Testis (tissue), 2 donors: Measurements from ENCODE around the gene ALDH1A2.

ENCODE experiments used
- POLR2A ChIP-seq: fragments of 450-650 bp; IDR thresholded peaks from one replicate; pipeline ENCODE4 v1.6.1; 2017; ENCODE audit warnings: antibody characterized with exemption, mild to moderate bottlenecking, moderate library complexity
- TF ChIP-seq, protein P1 (sequence below), 3 experiments: fragments of 450-650 bp in 2 of 3; fragments of 200-600 bp in 1 of 3; sonication (generic) in 1 of 3; IDR thresholded peaks; one replicate each; pipeline ENCODE4 v1.5.1; 2016 to 2019; ENCODE audit warnings: antibody characterized with exemption in 3 of 3, mild to moderate bottlenecking in 2 of 3, moderate library complexity in 1 of 3

GRCh38 chr15:58064980-58065444 is 499 bp downstream of the ALDH1A2 start:
- TF ChIP-seq, protein P1, sequence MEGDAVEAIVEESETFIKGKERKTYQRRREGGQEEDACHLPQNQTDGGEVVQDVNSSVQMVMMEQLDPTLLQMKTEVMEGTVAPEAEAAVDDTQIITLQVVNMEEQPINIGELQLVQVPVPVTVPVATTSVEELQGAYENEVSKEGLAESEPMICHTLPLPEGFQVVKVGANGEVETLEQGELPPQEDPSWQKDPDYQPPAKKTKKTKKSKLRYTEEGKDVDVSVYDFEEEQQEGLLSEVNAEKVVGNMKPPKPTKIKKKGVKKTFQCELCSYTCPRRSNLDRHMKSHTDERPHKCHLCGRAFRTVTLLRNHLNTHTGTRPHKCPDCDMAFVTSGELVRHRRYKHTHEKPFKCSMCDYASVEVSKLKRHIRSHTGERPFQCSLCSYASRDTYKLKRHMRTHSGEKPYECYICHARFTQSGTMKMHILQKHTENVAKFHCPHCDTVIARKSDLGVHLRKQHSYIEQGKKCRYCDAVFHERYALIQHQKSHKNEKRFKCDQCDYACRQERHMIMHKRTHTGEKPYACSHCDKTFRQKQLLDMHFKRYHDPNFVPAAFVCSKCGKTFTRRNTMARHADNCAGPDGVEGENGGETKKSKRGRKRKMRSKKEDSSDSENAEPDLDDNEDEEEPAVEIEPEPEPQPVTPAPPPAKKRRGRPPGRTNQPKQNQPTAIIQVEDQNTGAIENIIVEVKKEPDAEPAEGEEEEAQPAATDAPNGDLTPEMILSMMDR (IDR thresholded peaks at IDR 0.05) = no peak
- no peak for TF ChIP-seq POLR2A
